HCT116 (cell line): ENCODE measurements around the gene TUBB8B.
"Not testable (repeated sequence)": the region's sequence is repeated elsewhere in the genome, so short reads cannot be mapped to it uniquely, and the experiment has no call there.

Source experiments
- EZH2 ChIP-seq: fragments of 200-600 bp; sonication (generic); IDR thresholded peaks from 2 replicates; pipeline ENCODE4 v1.6.1; 2017; ENCODE audit warnings: antibody characterized with exemption, mixed run types
- EZH2phosphoT487 ChIP-seq: fragments of 200-600 bp; IDR thresholded peaks from 2 replicates; pipeline ENCODE4 v1.6.1; 2018; ENCODE audit warnings: antibody characterized with exemption, borderline replicate concordance
- JUND ChIP-seq: IDR thresholded peaks from 2 replicates; pipeline ENCODE4 v1.6.1; 2012
- POLR2AphosphoS5 ChIP-seq: IDR thresholded peaks from 2 replicates; pipeline ENCODE4 v1.6.1; 2011; ENCODE audit warnings: mild to moderate bottlenecking, low read depth, low read length, moderate library complexity
- SP1 ChIP-seq: IDR thresholded peaks from 2 replicates; pipeline ENCODE4 v1.6.1; 2012; ENCODE audit warnings: low read depth
- TCF7L2 ChIP-seq: IDR thresholded peaks from 2 replicates; pipeline ENCODE4 v1.7.0; 2011; ENCODE audit warnings: borderline replicate concordance, inconsistent platforms; ENCODE audit not compliant: insufficient read depth, insufficient read length; ENCODE audit errors: extremely low read depth
- TF ChIP-seq, protein P1 (sequence below), 3 experiments: fragments of 200-600 bp in 1 of 3; sonication (generic) in 1 of 3; IDR thresholded peaks in 2 of 3; conservative IDR thresholded peaks in 1 of 3; 2 replicates each; pipeline ENCODE4 v1.5.1; 2012 to 2017; ENCODE audit warnings: low read depth in 2 of 3, low read length in 2 of 3, antibody characterized with exemption in 1 of 3, borderline replicate concordance in 1 of 3, control low read depth in 1 of 3, mild to moderate bottlenecking in 1 of 3, mixed read lengths in 1 of 3, mixed run types in 1 of 3, moderate library complexity in 1 of 3; ENCODE audit not compliant: insufficient read depth in 1 of 3
- TF ChIP-seq, protein P2 (sequence below): IDR thresholded peaks from 2 replicates; pipeline ENCODE4 v1.6.1; 2012; ENCODE audit warnings: low read depth
- TF ChIP-seq, protein P3 (sequence below): IDR thresholded peaks from 2 replicates; pipeline ENCODE4 v1.6.1; 2012

DNA sequence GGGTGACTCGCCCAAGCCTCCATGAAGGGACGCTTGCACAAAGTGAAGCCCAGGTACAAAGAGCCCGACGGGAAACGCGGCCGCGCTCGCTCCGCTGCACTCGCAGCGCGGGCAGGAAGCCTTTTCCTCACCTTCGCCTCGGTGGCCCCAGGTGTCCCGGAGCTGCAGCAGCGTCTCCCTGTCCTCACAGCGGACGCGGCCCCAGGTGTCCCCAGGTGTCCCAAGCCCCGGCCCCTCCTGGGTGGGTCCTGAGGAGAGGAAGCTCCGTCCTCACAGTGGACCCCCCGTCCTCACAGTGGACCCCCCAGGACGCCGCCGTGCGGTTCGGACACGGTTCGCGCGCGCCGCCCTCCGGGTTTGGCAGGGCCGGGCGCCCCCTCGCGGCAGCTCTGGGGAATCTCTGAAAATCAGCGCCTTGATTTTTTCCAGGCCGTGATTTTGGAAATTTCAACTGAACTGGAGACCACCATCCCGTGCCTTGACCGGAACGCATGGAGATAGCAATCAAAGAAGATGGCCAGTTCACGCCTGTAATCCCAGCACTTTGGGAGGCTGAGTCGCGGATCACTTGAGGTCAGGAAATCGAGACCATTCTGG lies 23.9 kb upstream of the TUBB8B start:
- not testable (repeated sequence) for TF ChIP-seq TCF7L2, SP1, EZH2phosphoT487, JUND, POLR2AphosphoS5, EZH2
- TF ChIP-seq, protein P1, sequence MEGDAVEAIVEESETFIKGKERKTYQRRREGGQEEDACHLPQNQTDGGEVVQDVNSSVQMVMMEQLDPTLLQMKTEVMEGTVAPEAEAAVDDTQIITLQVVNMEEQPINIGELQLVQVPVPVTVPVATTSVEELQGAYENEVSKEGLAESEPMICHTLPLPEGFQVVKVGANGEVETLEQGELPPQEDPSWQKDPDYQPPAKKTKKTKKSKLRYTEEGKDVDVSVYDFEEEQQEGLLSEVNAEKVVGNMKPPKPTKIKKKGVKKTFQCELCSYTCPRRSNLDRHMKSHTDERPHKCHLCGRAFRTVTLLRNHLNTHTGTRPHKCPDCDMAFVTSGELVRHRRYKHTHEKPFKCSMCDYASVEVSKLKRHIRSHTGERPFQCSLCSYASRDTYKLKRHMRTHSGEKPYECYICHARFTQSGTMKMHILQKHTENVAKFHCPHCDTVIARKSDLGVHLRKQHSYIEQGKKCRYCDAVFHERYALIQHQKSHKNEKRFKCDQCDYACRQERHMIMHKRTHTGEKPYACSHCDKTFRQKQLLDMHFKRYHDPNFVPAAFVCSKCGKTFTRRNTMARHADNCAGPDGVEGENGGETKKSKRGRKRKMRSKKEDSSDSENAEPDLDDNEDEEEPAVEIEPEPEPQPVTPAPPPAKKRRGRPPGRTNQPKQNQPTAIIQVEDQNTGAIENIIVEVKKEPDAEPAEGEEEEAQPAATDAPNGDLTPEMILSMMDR (IDR thresholded peaks at IDR 0.05 in 2 of 3, conservative IDR thresholded peaks at IDR 0.05 in 1 of 3; ENCODE audit: borderline replicate concordance in 1 of 3, insufficient read depth in 1 of 3, low read depth in 2 of 3, low read length in 2 of 3): not testable (repeated sequence)
- TF ChIP-seq, protein P2, sequence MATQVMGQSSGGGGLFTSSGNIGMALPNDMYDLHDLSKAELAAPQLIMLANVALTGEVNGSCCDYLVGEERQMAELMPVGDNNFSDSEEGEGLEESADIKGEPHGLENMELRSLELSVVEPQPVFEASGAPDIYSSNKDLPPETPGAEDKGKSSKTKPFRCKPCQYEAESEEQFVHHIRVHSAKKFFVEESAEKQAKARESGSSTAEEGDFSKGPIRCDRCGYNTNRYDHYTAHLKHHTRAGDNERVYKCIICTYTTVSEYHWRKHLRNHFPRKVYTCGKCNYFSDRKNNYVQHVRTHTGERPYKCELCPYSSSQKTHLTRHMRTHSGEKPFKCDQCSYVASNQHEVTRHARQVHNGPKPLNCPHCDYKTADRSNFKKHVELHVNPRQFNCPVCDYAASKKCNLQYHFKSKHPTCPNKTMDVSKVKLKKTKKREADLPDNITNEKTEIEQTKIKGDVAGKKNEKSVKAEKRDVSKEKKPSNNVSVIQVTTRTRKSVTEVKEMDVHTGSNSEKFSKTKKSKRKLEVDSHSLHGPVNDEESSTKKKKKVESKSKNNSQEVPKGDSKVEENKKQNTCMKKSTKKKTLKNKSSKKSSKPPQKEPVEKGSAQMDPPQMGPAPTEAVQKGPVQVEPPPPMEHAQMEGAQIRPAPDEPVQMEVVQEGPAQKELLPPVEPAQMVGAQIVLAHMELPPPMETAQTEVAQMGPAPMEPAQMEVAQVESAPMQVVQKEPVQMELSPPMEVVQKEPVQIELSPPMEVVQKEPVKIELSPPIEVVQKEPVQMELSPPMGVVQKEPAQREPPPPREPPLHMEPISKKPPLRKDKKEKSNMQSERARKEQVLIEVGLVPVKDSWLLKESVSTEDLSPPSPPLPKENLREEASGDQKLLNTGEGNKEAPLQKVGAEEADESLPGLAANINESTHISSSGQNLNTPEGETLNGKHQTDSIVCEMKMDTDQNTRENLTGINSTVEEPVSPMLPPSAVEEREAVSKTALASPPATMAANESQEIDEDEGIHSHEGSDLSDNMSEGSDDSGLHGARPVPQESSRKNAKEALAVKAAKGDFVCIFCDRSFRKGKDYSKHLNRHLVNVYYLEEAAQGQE: not testable (repeated sequence)
- TF ChIP-seq, protein P3, sequence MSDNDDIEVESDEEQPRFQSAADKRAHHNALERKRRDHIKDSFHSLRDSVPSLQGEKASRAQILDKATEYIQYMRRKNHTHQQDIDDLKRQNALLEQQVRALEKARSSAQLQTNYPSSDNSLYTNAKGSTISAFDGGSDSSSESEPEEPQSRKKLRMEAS: not testable (repeated sequence)
